Measurements from ENCODE around the gene PIBF1. TPM values are rescaled to one million over a fixed set of nuclear protein-coding genes. Genes with fewer than 3 reads are reported as not detected.

Gene PIBF1
- total RNA-seq, 1 donor from 2014 or later: 28.3 TPM

DNA sequence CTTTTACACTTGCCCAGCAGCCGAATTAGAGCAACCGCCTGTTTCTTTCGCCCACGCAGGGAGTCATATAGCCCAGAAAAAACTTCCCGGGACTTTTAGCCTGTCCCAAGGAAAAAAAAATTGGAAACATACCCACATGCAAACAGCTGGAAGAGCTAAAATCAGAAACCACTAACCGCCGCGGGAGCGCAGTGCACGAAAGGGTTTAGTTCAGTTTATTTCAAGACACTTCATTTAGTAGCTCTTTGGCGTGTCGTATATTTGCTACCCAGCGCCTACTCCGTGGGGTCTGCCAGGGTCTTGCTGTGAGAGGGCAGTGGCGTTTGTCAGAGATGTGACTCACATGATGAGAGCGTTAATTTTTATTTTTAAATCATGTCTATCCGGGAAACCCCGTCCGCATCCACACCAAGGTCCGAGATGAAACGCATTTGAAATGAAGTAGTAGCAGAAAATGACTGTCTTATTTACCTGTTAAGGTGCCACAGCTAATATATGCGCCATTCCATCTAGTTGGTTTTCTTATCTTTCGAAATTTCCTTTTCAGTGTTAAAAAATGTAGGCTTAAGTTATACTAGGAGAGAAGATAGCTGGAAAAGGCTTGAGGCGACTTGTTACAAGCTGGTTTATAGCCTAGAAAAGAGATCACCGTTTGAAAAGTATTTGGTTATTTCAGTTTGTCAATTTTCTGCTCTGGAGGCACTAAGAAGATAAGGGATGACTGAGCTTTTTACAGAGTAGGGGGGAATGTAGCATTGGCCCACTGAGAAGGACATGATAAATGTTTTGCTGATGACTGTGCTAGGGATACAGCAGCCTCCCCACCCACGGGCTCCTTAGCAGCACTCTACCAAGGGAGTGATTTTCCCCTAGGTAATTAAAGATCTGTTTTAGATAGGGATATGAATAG, 278.6 kb downstream of the PIBF1 start:
- Histone ChIP-seq H3K27me3 (ENCODE audit: low read depth) (peaks cover 19% of the 10 kb centered on the region), H3K4me3 (peak overlapping the region; percentile 83), H3K36me3 (peaks cover 20% of the 10 kb centered on the region), H3K4me1 (peaks cover 17% of the 10 kb centered on the region), H3K27ac (peak overlapping the region; percentile 85), H3K9me3 (no peaks in the 10 kb centered on the region)
- DNase-seq: no peak
- ATAC-seq: peak in 1 of 2 donors; percentile 19
- TF ChIP-seq, protein P1, sequence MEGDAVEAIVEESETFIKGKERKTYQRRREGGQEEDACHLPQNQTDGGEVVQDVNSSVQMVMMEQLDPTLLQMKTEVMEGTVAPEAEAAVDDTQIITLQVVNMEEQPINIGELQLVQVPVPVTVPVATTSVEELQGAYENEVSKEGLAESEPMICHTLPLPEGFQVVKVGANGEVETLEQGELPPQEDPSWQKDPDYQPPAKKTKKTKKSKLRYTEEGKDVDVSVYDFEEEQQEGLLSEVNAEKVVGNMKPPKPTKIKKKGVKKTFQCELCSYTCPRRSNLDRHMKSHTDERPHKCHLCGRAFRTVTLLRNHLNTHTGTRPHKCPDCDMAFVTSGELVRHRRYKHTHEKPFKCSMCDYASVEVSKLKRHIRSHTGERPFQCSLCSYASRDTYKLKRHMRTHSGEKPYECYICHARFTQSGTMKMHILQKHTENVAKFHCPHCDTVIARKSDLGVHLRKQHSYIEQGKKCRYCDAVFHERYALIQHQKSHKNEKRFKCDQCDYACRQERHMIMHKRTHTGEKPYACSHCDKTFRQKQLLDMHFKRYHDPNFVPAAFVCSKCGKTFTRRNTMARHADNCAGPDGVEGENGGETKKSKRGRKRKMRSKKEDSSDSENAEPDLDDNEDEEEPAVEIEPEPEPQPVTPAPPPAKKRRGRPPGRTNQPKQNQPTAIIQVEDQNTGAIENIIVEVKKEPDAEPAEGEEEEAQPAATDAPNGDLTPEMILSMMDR (IDR thresholded peaks at IDR 0.05): no peak
- intact Hi-C loops (cut with DNase I): no loop called here

- no peak for DNase-seq
- peaks cover 12% of the 10 kb centered on the region for H3K27me3 ChIP-seq (ENCODE audit: low read depth)
- peaks cover 17% of the 10 kb centered on the region for H3K4me1 ChIP-seq
- H3K36me3 ChIP-seq: peaks cover 22% of the 10 kb centered on the region
- no peak for ATAC-seq
- TF ChIP-seq, protein P1 (IDR thresholded peaks at IDR 0.05): no peak
- peak overlapping the region; percentile 83 for H3K4me3 ChIP-seq
- intact Hi-C loops (cut with DNase I): no loop called here
- peak overlapping the region; percentile 85 for H3K27ac ChIP-seq
- H3K9me3 ChIP-seq: no peaks in the 10 kb centered on the region
These were observed 279.5 kb downstream of the PIBF1 start for GRCh38 chr13:73061473-73061872.

- H3K4me1 ChIP-seq: peaks cover 17% of the 10 kb centered on the region
- H3K36me3 ChIP-seq: peaks cover 22% of the 10 kb centered on the region
- no peaks in the 10 kb centered on the region for H3K9me3 ChIP-seq
- peaks cover 9% of the 10 kb centered on the region for H3K27me3 ChIP-seq (ENCODE audit: low read depth)
- TF ChIP-seq, protein P1 (IDR thresholded peaks at IDR 0.05): no peak
- no peak for DNase-seq
- intact Hi-C loops (cut with DNase I): no loop called here
- ATAC-seq: no peak
- H3K27ac ChIP-seq: peak overlapping the region; percentile 85
- peak overlapping the region; percentile 83 for H3K4me3 ChIP-seq
These were observed 279.9 kb downstream of the PIBF1 start for GRCh38 chr13:73061876-73062275.

DNA sequence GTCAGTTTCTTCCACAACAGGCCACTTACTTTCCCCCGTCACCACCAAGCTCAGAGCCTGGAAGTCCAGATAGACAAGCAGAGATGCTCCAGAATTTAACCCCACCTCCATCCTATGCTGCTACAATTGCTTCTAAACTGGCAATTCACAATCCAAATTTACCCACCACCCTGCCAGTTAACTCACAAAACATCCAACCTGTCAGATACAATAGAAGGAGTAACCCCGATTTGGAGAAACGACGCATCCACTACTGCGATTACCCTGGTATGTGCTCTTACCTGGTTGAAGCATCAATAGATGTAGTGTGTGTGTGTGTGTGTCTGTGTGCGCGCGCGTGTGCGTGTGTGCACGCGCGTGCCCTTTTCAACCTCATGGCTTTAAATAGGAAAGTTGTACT, 280.5 kb downstream of the PIBF1 start:
- Histone ChIP-seq H3K27ac (no peak overlapping the region), H3K36me3 (peaks cover 22% of the 10 kb centered on the region), H3K27me3 (ENCODE audit: low read depth) (peaks cover 4% of the 10 kb centered on the region), H3K4me1 (peaks cover 17% of the 10 kb centered on the region), H3K4me3 (peak overlapping the region; percentile 83), H3K9me3 (no peaks in the 10 kb centered on the region)
- TF ChIP-seq, protein P1 (IDR thresholded peaks at IDR 0.05): no peak
- ATAC-seq (no peak), DNase-seq (no peak)
- intact Hi-C loops (cut with DNase I): no loop called here

- TF ChIP-seq, protein P1 (IDR thresholded peaks at IDR 0.05): no peak
- Histone ChIP-seq H3K4me3 (peak overlapping the region; percentile 18), H3K9me3 (no peaks in the 10 kb centered on the region), H3K27ac (no peak overlapping the region), H3K36me3 (peaks cover 28% of the 10 kb centered on the region), H3K27me3 (ENCODE audit: low read depth) (no peaks in the 10 kb centered on the region), H3K4me1 (peaks cover 12% of the 10 kb centered on the region)
- DNase-seq (no peak), ATAC-seq (no peak)
- intact Hi-C loops (cut with DNase I): no loop called here
These were observed 281.2 kb downstream of the PIBF1 start for GRCh38 chr13:73063166-73063565.
